Fibroblast of skin of right biceps (primary cell): ENCODE measurements around the gene GP1BA.

ENCODE experiments used
- DNase-seq: peaks from one replicate; pipeline ENCODE4 v3.0.0-alpha.2; 2013

Gene GP1BA

GRCh38 chr17:4951486-4951885 lies 19.4 kb downstream of the GP1BA start:
- DNase-seq: no peak

GRCh38 chr17:4953451-4953961 lies 21.4 kb downstream of the GP1BA start:
- peak; percentile 70 for DNase-seq

GRCh38 chr17:4955091-4955490 lies 23.0 kb downstream of the GP1BA start:
- no peak for DNase-seq

GRCh38 chr17:4956493-4957061 lies 24.5 kb downstream of the GP1BA start:
- no peak for DNase-seq

- no peak for DNase-seq
These were observed 26.0 kb downstream of the GP1BA start for GRCh38 chr17:4958102-4958501.

- no peak for DNase-seq
These were observed 27.3 kb downstream of the GP1BA start for GRCh38 chr17:4959261-4959965.

- no peak for DNase-seq
These were observed 28.3 kb downstream of the GP1BA start for GRCh38 chr17:4960279-4960922.

GRCh38 chr17:4965311-4965986 lies 33.4 kb downstream of the GP1BA start:
- DNase-seq: no peak

GRCh38 chr17:4966844-4967538 lies 34.9 kb downstream of the GP1BA start:
- DNase-seq: peak; percentile 100

- peak; percentile 97 for DNase-seq
These were observed 35.7 kb downstream of the GP1BA start, which contains the start of gene SPAG7 for GRCh38 chr17:4967539-4968485. Gene SPAG7 (minus strand): TSS chr17:4967817. CDS start chr17:4967804, 13 bp downstream.

- no peak for DNase-seq
These were observed 36.5 kb downstream of the GP1BA start for GRCh38 chr17:4968486-4969046.

GRCh38 chr17:4969047-4969550 lies 37.0 kb downstream of the GP1BA start:
- DNase-seq: peak; percentile 96

GRCh38 chr17:4969551-4970173 lies 37.6 kb downstream of the GP1BA start:
- no peak for DNase-seq

- DNase-seq: no peak
These were observed 38.2 kb downstream of the GP1BA start for GRCh38 chr17:4970273-4970672.

- DNase-seq: no peak
These were observed 39.7 kb downstream of the GP1BA start for GRCh38 chr17:4971826-4972225.

GRCh38 chr17:4972322-4972721 lies 40.2 kb downstream of the GP1BA start:
- no peak for DNase-seq

- DNase-seq: no peak
These were observed 40.7 kb downstream of the GP1BA start for GRCh38 chr17:4972752-4973151.

- DNase-seq: no peak
These were observed 41.4 kb downstream of the GP1BA start for GRCh38 chr17:4973256-4974114.

GRCh38 chr17:4974115-4974670 lies 42.1 kb downstream of the GP1BA start:
- DNase-seq: no peak
